ENCODE data around the gene MREG.

The MREG gene

GRCh38 chr2:215905691-215906090 is 107.7 kb downstream of the MREG start:
- Histone ChIP-seq H3K27ac (no peak overlapping the region), H3K4me3 (no peak overlapping the region)

GRCh38 chr2:215904101-215904500 is 109.2 kb downstream of the MREG start:
- H3K27ac ChIP-seq, result peak overlapping the region in 2 of 21 experiments; percentile 24 to 62
- no peak overlapping the region for H3K4me3 ChIP-seq

GRCh38 chr2:215903203-215903602 is 110.1 kb downstream of the MREG start:
- Histone ChIP-seq H3K27ac (peak overlapping the region in 1 of 21 experiments; percentile 62), H3K4me3 (no peak overlapping the region)

GRCh38 chr2:215901796-215902195 is 111.6 kb downstream of the MREG start:
- no peak overlapping the region for H3K4me3 ChIP-seq

GRCh38 chr2:215900843-215901242 is 112.5 kb downstream of the MREG start:
- Histone ChIP-seq H3K4me3 (no peak overlapping the region), H3K27ac (peak overlapping the region in 2 of 21 experiments; percentile 29 to 43)

More at GRCh38 chr2:215901796-215902195, 111.6 kb downstream of the MREG start:
- H3K27ac ChIP-seq, result no peak overlapping the region

GRCh38 chr2:215900203-215900611 is 113.1 kb downstream of the MREG start:
- H3K4me3 ChIP-seq, result no peak overlapping the region

GRCh38 chr2:215899141-215900074 is 113.9 kb downstream of the MREG start:
- no peak overlapping the region for H3K4me3 ChIP-seq
- peak overlapping the region in 3 of 21 experiments; percentile 29 to 45 (median 32) for H3K27ac ChIP-seq

More at GRCh38 chr2:215900203-215900611, 113.1 kb downstream of the MREG start:
- peak overlapping the region in 2 of 21 experiments; percentile 29 to 43 for H3K27ac ChIP-seq

- Histone ChIP-seq H3K4me3 (no peak overlapping the region), H3K27ac (peak overlapping the region in 1 of 21 experiments; percentile 5)
Measured at GRCh38 chr2:215898363-215898762, 115.0 kb downstream of the MREG start.

GRCh38 chr2:215896921-215897320 is 116.4 kb downstream of the MREG start:
- no peak overlapping the region for H3K27ac ChIP-seq
- H3K4me3 ChIP-seq, result no peak overlapping the region

- Histone ChIP-seq H3K4me3 (no peak overlapping the region), H3K27ac (no peak overlapping the region)
Measured at GRCh38 chr2:215895330-215895729, 118.0 kb downstream of the MREG start.
